Measurements from ENCODE around the gene NR0B1.

The NR0B1 gene

GRCh38 chrX:30262763-30263162 is 46.4 kb downstream of the NR0B1 start:
- no peak for DNase-seq

DNA sequence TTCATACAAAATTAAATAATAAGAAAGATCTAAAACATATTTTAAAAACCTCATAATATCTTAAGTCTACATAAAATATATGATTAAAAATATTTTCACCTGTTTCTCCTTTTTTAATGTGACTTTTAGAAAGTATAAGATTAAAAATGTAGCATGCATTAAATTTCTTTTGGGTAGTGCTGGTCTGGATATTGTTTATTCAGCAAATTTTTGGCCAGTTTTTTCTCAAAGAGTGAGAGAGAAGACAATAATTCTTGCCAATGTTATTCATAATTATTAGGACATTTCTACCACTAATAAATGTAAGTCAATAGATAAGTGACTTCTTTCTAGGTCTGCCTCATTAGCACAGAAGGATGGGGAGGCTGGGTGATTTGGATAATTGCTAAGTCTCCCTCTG is 48.2 kb downstream of the NR0B1 start:
- no peak for DNase-seq

DNA sequence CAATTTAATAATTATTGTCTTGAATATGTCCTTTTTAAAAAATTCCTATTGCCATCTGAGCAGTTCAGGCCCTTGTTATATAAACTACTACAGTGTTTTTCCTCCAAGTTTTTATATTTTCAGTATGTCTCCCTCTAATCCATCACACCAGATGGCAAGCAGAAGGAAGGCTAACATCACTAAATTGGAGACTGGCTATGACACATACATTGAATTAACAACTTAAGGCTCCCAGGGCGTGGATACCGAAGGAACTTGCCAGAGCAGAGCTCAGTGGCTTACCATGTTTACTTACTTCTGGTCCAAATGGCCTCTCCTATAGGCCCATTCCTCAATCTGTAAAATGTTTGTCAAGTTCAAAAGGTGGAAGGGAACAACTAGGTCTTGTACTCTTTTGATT is 49.3 kb downstream of the NR0B1 start:
- DNase-seq, result no peak

Measured in bone marrow (tissue), 2 donors.